HepG2 (cell line): ENCODE data around the gene TFEB. TPM values are rescaled to one million over a fixed set of nuclear protein-coding genes. Genes with fewer than 3 reads are reported as not detected.

Experiments
- ATAC-seq: fragments of 200-7000 bp; cut with Tn5 transposase; 3 replicates; pipeline ENCODE4 v1.9.1; 2020; ENCODE audit warnings: mild to moderate bottlenecking, moderate library complexity
- Bru-seq: library from RNA; stranded (reverse); fragments of 400-500 nt; gene quantifications from one replicate; lab custom pipeline; 2021; lab: Mats Ljungman, UMichigan
- BruChase-seq, 2 experiments: library from RNA; stranded (reverse); fragments of 400-500 nt; gene quantifications; one replicate each; lab custom pipeline; 2021; lab: Mats Ljungman, UMichigan
- BruUV-seq: library from RNA; stranded (reverse); fragments of 400-500 nt; replicated peaks from 2 replicates; lab custom pipeline; 2021; lab: Mats Ljungman, UMichigan
- CTCF ChIA-PET: fragments of 300-600 bp; formaldehyde crosslinking; extraction: SDS; loops from one replicate; lab custom pipeline; 2021; ENCODE audit warnings: low total read pairs, inconsistent platforms, low intra/inter-chr PET ratio; lab: Yijun Ruan, JAX
- POLR2A ChIA-PET: fragments of 350-600 bp; sonication (Branson Sonifier 250); formaldehyde crosslinking; loops from one replicate; lab custom pipeline; 2020; ENCODE audit warnings: antibody characterized with exemption, inconsistent platforms; lab: Yijun Ruan, JAX
- DNase-seq: peaks from one replicate; pipeline ENCODE4 v3.0.0-alpha.2; 2015; ENCODE audit warnings: low spot score
- FAIRE-seq: peaks from 3 replicates; lab custom pipeline; 2011; peaks lifted over from hg19 to GRCh38; lab: Jason Lieb, UNC
- H2AFZ ChIP-seq: one replicate; pipeline ENCODE4 v1.6.1; 2011; ENCODE audit warnings: low read length, inconsistent platforms
- H3K27ac ChIP-seq: fragments of 300-600 bp; 3 replicates; pipeline ENCODE4 v1.8.0; 2011; ENCODE audit warnings: mixed run types, mild to moderate bottlenecking, mixed read lengths, low read length, inconsistent platforms; ENCODE audit not compliant: insufficient read depth; ENCODE audit errors: extremely low read length
- H3K27me3 ChIP-seq, 2 experiments: fragments of 200-600 bp in 1 of 2; 2 replicates in 1 of 2; 3 replicates in 1 of 2; pipeline versions ENCODE4 v1.6.0 to v1.8.0; 2011; ENCODE audit warnings: low read length in 2 of 2, mild to moderate bottlenecking in 2 of 2, moderate library complexity in 2 of 2, inconsistent platforms in 1 of 2; ENCODE audit not compliant: insufficient read depth in 2 of 2, control insufficient read depth in 1 of 2
- H3K36me3 ChIP-seq, 2 experiments: fragments of 200-600 bp in 1 of 2; replicated peaks in 1 of 2; 2 replicates in 1 of 2; 3 replicates in 1 of 2; pipeline versions ENCODE4 v1.5.1 to v1.8.0; 2011; ENCODE audit warnings: low read length in 2 of 2, inconsistent platforms in 1 of 2; ENCODE audit not compliant: insufficient read depth in 2 of 2, control insufficient read depth in 1 of 2
- H3K4me1 ChIP-seq: 2 replicates; pipeline ENCODE4 v1.5.1; 2012; ENCODE audit warnings: low read length, inconsistent platforms; ENCODE audit not compliant: insufficient read depth
- H3K4me2 ChIP-seq: 2 replicates; pipeline ENCODE4 v1.6.0; 2011; ENCODE audit warnings: low read depth, low read length, inconsistent platforms
- H3K4me3 ChIP-seq, 3 experiments: fragments of 200-600 bp in 1 of 3; sonication (generic), shearing (Covaris generic) in 1 of 3; replicated peaks in 1 of 3; 2 replicates each; pipeline ENCODE4 v1.5.1; 2011 to 2016; ENCODE audit warnings: low read length in 3 of 3, inconsistent platforms in 2 of 3, low read depth in 2 of 3, mild to moderate bottlenecking in 2 of 3, control low read depth in 1 of 3, mixed read lengths in 1 of 3; ENCODE audit not compliant: insufficient read depth in 1 of 3
- H3K79me2 ChIP-seq: one replicate; pipeline ENCODE4 v1.6.1; 2011; ENCODE audit warnings: low read length, inconsistent platforms; ENCODE audit not compliant: insufficient read depth
- H3K9ac ChIP-seq: 2 replicates; pipeline ENCODE4 v1.6.0; 2011; ENCODE audit warnings: mild to moderate bottlenecking, low read depth, low read length, inconsistent platforms; ENCODE audit not compliant: insufficient read depth
- H3K9me3 ChIP-seq: 2 replicates; pipeline ENCODE4 v1.5.1; 2012; ENCODE audit warnings: mild to moderate bottlenecking, low read length
- H4K20me1 ChIP-seq: 2 replicates; pipeline ENCODE4 v1.6.0; 2011; ENCODE audit warnings: inconsistent platforms, mild to moderate bottlenecking, low read length, moderate library complexity; ENCODE audit not compliant: insufficient read depth
- ATF3 ChIP-seq: sonication (generic); formaldehyde crosslinking; IDR thresholded peaks from 2 replicates; pipeline ENCODE4 v1.4.0; 2020; ENCODE audit warnings: missing genetic modification reagents
- ELF3 ChIP-seq: IDR thresholded peaks from 2 replicates; pipeline ENCODE4 v1.6.1; 2016; ENCODE audit warnings: missing genetic modification reagents, missing compliant biosample characterization
- MED1 ChIP-seq: sonication (generic); formaldehyde crosslinking; IDR thresholded peaks from 2 replicates; pipeline ENCODE4 v1.4.0; 2020; ENCODE audit warnings: missing genetic modification reagents
- MED8 ChIP-seq: sonication (generic); formaldehyde crosslinking; IDR thresholded peaks from 2 replicates; pipeline ENCODE4 v1.8.1; 2023; ENCODE audit warnings: mild to moderate bottlenecking, missing genetic modification reagents; ENCODE audit not compliant: insufficient replicate concordance
- U2AF2 ChIP-seq: fragments of 200-400 bp; formaldehyde crosslinking; IDR thresholded peaks from 2 replicates; pipeline ENCODE4 v1.6.1; 2017; ENCODE audit warnings: low read depth, mild to moderate bottlenecking, low read length
- ZNF225 ChIP-seq: sonication (generic); formaldehyde crosslinking; IDR thresholded peaks from 2 replicates; pipeline ENCODE4 v1.4.0; 2020; ENCODE audit warnings: mild to moderate bottlenecking, missing genetic modification reagents
- ZNF414 ChIP-seq: sonication (generic); formaldehyde crosslinking; IDR thresholded peaks from 2 replicates; pipeline ENCODE4 v1.5.0; 2020; ENCODE audit warnings: missing genetic modification reagents
- ZNF501 ChIP-seq: sonication (generic); formaldehyde crosslinking; IDR thresholded peaks from 2 replicates; pipeline ENCODE4 v1.5.1; 2020; ENCODE audit warnings: mild to moderate bottlenecking, moderate library complexity, missing genetic modification reagents
- ZNF598 ChIP-seq: sonication (generic); formaldehyde crosslinking; IDR thresholded peaks from 2 replicates; pipeline ENCODE4 v1.5.1; 2020; ENCODE audit warnings: mild to moderate bottlenecking, missing genetic modification reagents, borderline replicate concordance
- ZNF775 ChIP-seq: sonication (generic); formaldehyde crosslinking; IDR thresholded peaks from 2 replicates; pipeline ENCODE4 v1.4.0; 2020; ENCODE audit warnings: missing genetic modification reagents, mild to moderate bottlenecking, moderate library complexity, borderline replicate concordance
- WGBS: methylation state at CpG from one replicate; pipeline ENCODE4 v1.1.6; 2017; ENCODE audit warnings: low lambda C conversion rate; 5-methylcytosine and 5-hydroxymethylcytosine counted together
- in situ Hi-C: cut with HindIII; loops from 2 replicates; pipeline ENCODE4 v1.10.0; 2017; ENCODE audit warnings: low pct_unique_long_range_greater_than_20kb; ENCODE audit not compliant: extremely low pct_ligation_motif_present
- intact Hi-C: fragments of 100-400 bp; cut with micrococcal nuclease; formaldehyde crosslinking; loops from one replicate; pipeline ENCODE4 v1.10.0; 2022; ENCODE audit not compliant: unreplicated experiment
- long read RNA-seq, 2 experiments: library from RNA in 1 of 2; library from polyadenylated mRNA in 1 of 2; stranded (forward) in 1 of 2; unstranded in 1 of 2; transcript quantifications; one replicate each; pipeline ENCODE4 v2.0.0, GENCODE V29; 2019 to 2022
- polyA minus RNA-seq, 3 experiments: library from RNA; depleted of rRNA, polyadenylated mRNA; stranded (reverse); fragments of >200 nt; gene quantifications; 2 replicates each; pipeline ENCODE4 v1.2.3, GENCODE V29; 2011; ENCODE audit warnings: low replicate concordance in 1 of 3
- polyA plus RNA-seq, 8 experiments: library from polyadenylated mRNA; depleted of rRNA in 3 of 8; stranded (reverse) in 7 of 8; unstranded in 1 of 8; fragments of >200 nt; fragmentation: Illumina TruSeq in 4 of 8; extraction: Trizol in 4 of 8; gene quantifications; 2 replicates each; pipeline versions ENCODE4 v1.2.1 to v1.2.3, GENCODE V29; 2011 to 2016; ENCODE audit warnings: low read depth in 4 of 8, missing spikeins in 1 of 8, mixed read lengths in 1 of 8; ENCODE audit not compliant: insufficient read depth in 1 of 8
- total RNA-seq, 5 experiments: library from RNA; depleted of rRNA; stranded (reverse); fragments of >200 nt; fragmentation: Illumina TruSeq; extraction: Trizol; gene quantifications; 2 replicates each; pipeline ENCODE4 v1.2.3, GENCODE V29; 2016; ENCODE audit warnings: low read depth in 1 of 5

TFEB gene
- 12.8 and 13.3 TPM in 2 replicates for total RNA-seq (2016; rRNA removed; fragmentation: Illumina TruSeq; extraction: Trizol)
- 7.3 and 10.0 TPM in 2 replicates for total RNA-seq (2016; cell fraction: cytosol; rRNA removed; fragmentation: Illumina TruSeq; extraction: Trizol; ENCODE audit: low read depth)
- 10.9 and 15.1 TPM in 2 replicates for total RNA-seq (2016; cell fraction: insoluble cytoplasmic fraction; rRNA removed; fragmentation: Illumina TruSeq; extraction: Trizol)
- 15.3 and 15.8 TPM in 2 replicates for total RNA-seq (2016; cell fraction: membrane; rRNA removed; fragmentation: Illumina TruSeq; extraction: Trizol)
- 9.0 and 11.5 TPM in 2 replicates for total RNA-seq (2016; cell fraction: nucleus; rRNA removed; fragmentation: Illumina TruSeq; extraction: Trizol)
- 18.7 and 21.6 TPM in 2 replicates for polyA plus RNA-seq (2011; rRNA removed)
- polyA plus RNA-seq (2011; cell fraction: cytosol; rRNA removed), result 7.6 and 16.3 TPM in 2 replicates
- 14.8 and 19.8 TPM in 2 replicates for polyA plus RNA-seq (2011; cell fraction: nucleus; rRNA removed)
- polyA plus RNA-seq (2012), result 4.8 and 7.7 TPM in 2 replicates
- 8.4 and 9.0 TPM in 2 replicates for polyA plus RNA-seq (2016; cell fraction: cytosol; fragmentation: Illumina TruSeq; extraction: Trizol; ENCODE audit: low read depth)
- 13.2 and 14.2 TPM in 2 replicates for polyA plus RNA-seq (2016; cell fraction: insoluble cytoplasmic fraction; fragmentation: Illumina TruSeq; extraction: Trizol; ENCODE audit: low read depth)
- polyA plus RNA-seq (2016; cell fraction: membrane; fragmentation: Illumina TruSeq; extraction: Trizol; ENCODE audit: low read depth), result 12.3 and 14.8 TPM in 2 replicates
- 26.4 and 27.9 TPM in 2 replicates for polyA plus RNA-seq (2016; cell fraction: nucleus; fragmentation: Illumina TruSeq; extraction: Trizol; ENCODE audit: insufficient read depth, low read depth)
- polyA minus RNA-seq (2011; rRNA and poly(A)+ RNA removed; ENCODE audit: low replicate concordance), result 22.8 and 39.7 TPM in 2 replicates
- 9.2 and 12.8 TPM in 2 replicates for polyA minus RNA-seq (2011; cell fraction: cytosol; rRNA and poly(A)+ RNA removed)
- 9.1 and 10.8 TPM in 2 replicates for polyA minus RNA-seq (2011; cell fraction: nucleus; rRNA and poly(A)+ RNA removed)
- Bru-seq, nascent RNA, result percentile 69 among the genes with signal in this experiment
- percentile 62 among the genes with signal in this experiment for BruChase-seq, experiment 1, labeled RNA remaining after a 6-hour chase
- BruChase-seq, experiment 2, labeled RNA remaining after a 2-hour chase, result percentile 76 among the genes with signal in this experiment
- long read RNA-seq, experiment 1, partial matches to known transcripts, result 2 of 3 reads
- long read RNA-seq, experiment 1, other reads (novel, unspliced or antisense), result 1 of 3 reads
- long read RNA-seq, experiment 2, transcript TFEB-204 (9 exons, 2,331 nt), result major isoform, 25 of 56 reads
- long read RNA-seq, experiment 2, partial matches to known transcripts, result 19 of 56 reads
- long read RNA-seq, experiment 2, other reads (novel, unspliced or antisense), result 10 of 56 reads

- Histone ChIP-seq H3K4me1 (peaks cover 64% of the 10 kb centered on the region), H3K9me3 (no peaks in the 10 kb centered on the region), H4K20me1 (no peaks in the 10 kb centered on the region), H3K9ac (peak within 1 kb of the TSS; percentile 73), H3K4me3 (peak within 1 kb of the TSS; percentile 51 to 83 (median 76)), H3K4me2 (peak within 1 kb of the TSS; percentile 90), H3K27me3 (no peaks in the 10 kb centered on the region; a peak in 1 of 5 replicates), H2AFZ (peak within 1 kb of the TSS; percentile 35), H3K79me2 (peaks cover 3% of the 10 kb centered on the region), H3K36me3 (no peaks in the 10 kb centered on the region), H3K27ac (peak within 1 kb of the TSS; percentile 57)
- no TSS peak for BruUV-seq
- intact Hi-C loops (loop anchor here (1.0 to 2.0 kb wide), 3 partner anchors 12 to 41 kb away; partner anchors contain the start of gene PGC), in situ Hi-C loops (loop anchor here (5.0 kb wide), 1 partner anchor 42 kb away; the partner anchor contains the start of gene FRS3)
- peak; percentile 60 for ATAC-seq
- WGBS, result 21% methylated on average over 16 of the region's 50 CpGs
- ChIA-PET POLR2A (interaction anchor here (1.0 to 10.4 kb wide), 10 partner anchors 11 to 279 kb away, joined by 3 to 120 read pairs (median 14); partner anchors contain the start of genes FRS3, PGC and TOMM6), CTCF (interaction anchor here (1.0 to 3.0 kb wide), 4 partner anchors 40 to 52 kb away, joined by 5 to 44 read pairs (median 8); partner anchors contain the start of genes FRS3 and TOMM6)
- FAIRE-seq, result peak; percentile 90
- peak; percentile 90 for DNase-seq
- TF ChIP-seq ATF3 (CRISPR knock-in tag) (no peak), U2AF2 (no peak), MED8 (no peak), MED1 (peak; percentile 79), ZNF225 (no peak), ZNF414 (peak; percentile 53; the same call in 1 of the 2 replicates), ELF3 (CRISPR knock-in tag) (peak; percentile 74), ZNF501 (CRISPR knock-in tag) (peak; percentile 88), ZNF775 (CRISPR knock-in tag) (no peak), ZNF598 (CRISPR knock-in tag) (0 out of 2 replicates have a peak, but pooled peaks have one; percentile 30)
Observed at GRCh38 chr6:41735427-41736185, at the start of gene TFEB. Gene TFEB, minus strand, starts transcription at chr6:41735608. Its CDS starts 44,395 bp downstream, at chr6:41691213.
